BLaER1 treated with 17β-estradiol and CSF1 and Interleukin-3, amounts not matched to agents 10 nM and 100 nM (cell line): Measurements from ENCODE around the gene SLC9A8.

ENCODE experiments used
- H3K27ac ChIP-seq, 11 experiments: shearing (Covaris generic); formaldehyde crosslinking; 2 replicates each; pipeline ENCODE4 v1.8.1; 2022
- H3K27me3 ChIP-seq, 11 experiments: shearing (Covaris generic); formaldehyde crosslinking; 2 replicates each; pipeline ENCODE4 v1.8.1; 2022
- H3K36me3 ChIP-seq, 11 experiments: shearing (Covaris generic); formaldehyde crosslinking; 2 replicates each; pipeline ENCODE4 v1.8.1; 2022
- H3K4me1 ChIP-seq, 10 experiments: shearing (Covaris generic); formaldehyde crosslinking; 2 replicates each; pipeline ENCODE4 v1.8.1; 2022
- H3K4me2 ChIP-seq, 11 experiments: shearing (Covaris generic); formaldehyde crosslinking; 2 replicates each; pipeline ENCODE4 v1.8.1; 2022
- H3K4me3 ChIP-seq, 10 experiments: shearing (Covaris generic); formaldehyde crosslinking; 2 replicates each; pipeline ENCODE4 v1.8.1; 2022
- H3K9ac ChIP-seq, 11 experiments: shearing (Covaris generic); formaldehyde crosslinking; 2 replicates each; pipeline ENCODE4 v1.8.1; 2022
- H3K9me3 ChIP-seq, 11 experiments: shearing (Covaris generic); formaldehyde crosslinking; replicated peaks in 1 of 11; 2 replicates each; pipeline ENCODE4 v1.8.1; 2022
- H4K20me1 ChIP-seq, 11 experiments: shearing (Covaris generic); formaldehyde crosslinking; 2 replicates each; pipeline ENCODE4 v1.8.1; 2022
- Cebpa-rat ChIP-seq, 11 experiments: shearing (Covaris generic); IDR thresholded peaks; 2 replicates each; pipeline ENCODE4 v1.8.1; 2022

Gene SLC9A8

DNA sequence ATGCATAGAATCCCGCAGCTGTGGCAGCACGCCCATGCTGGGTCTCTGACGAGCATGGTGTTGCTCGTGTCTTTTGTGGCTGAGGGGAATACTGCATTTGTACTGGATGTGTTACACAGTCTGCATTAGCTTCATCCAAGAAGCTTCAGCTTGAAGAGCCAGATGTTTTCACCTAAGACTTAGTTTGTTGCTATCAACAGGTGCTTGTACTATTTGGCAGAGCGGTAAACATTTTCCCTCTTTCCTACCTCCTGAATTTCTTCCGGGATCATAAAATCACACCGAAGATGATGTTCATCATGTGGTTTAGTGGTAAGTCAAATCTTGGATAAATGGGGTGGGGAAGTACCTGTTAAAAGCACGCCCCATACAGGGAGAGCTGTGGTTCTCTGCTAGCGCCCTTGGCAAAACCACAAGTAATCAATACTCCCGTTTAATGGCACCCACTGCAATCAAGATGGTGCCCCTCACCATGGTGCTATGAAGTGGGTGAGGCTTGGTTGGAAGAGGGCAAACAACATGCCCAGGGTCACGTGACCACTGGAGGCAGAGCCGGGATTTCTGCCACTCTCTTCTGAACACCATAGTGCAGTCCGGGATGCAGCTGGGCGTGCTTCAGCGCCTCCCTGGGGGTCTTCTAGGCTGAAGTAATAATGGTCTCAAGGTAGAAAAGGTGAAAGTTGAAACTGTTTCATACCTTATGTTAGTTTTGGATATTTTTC, 68.3 kb downstream of the SLC9A8 start:
- no peak overlapping the region for H3K4me3 ChIP-seq
- TF ChIP-seq Cebpa-rat (IDR thresholded peaks at IDR 0.05), result no peak
- H3K9me3 ChIP-seq, result no peaks in the 10 kb centered on the region
- no peak overlapping the region for H3K9ac ChIP-seq
- H3K4me1 ChIP-seq, result peaks cover 0 to 17% (median 15%) of the 10 kb centered on the region in 10 experiments; a peak in 12 of 20 replicates
- no peak overlapping the region for H3K4me2 ChIP-seq
- no peak overlapping the region for H3K27ac ChIP-seq
- no peaks in the 10 kb centered on the region for H3K27me3 ChIP-seq
- H4K20me1 ChIP-seq, result 0 out of 22 replicates have a peak, but pooled peaks cover 0 to 6% (median 0%) of the 10 kb centered on the region in 11 experiments
- H3K36me3 ChIP-seq, result peaks cover 39 to 90% (median 63%) of the 10 kb centered on the region in 11 experiments

DNA sequence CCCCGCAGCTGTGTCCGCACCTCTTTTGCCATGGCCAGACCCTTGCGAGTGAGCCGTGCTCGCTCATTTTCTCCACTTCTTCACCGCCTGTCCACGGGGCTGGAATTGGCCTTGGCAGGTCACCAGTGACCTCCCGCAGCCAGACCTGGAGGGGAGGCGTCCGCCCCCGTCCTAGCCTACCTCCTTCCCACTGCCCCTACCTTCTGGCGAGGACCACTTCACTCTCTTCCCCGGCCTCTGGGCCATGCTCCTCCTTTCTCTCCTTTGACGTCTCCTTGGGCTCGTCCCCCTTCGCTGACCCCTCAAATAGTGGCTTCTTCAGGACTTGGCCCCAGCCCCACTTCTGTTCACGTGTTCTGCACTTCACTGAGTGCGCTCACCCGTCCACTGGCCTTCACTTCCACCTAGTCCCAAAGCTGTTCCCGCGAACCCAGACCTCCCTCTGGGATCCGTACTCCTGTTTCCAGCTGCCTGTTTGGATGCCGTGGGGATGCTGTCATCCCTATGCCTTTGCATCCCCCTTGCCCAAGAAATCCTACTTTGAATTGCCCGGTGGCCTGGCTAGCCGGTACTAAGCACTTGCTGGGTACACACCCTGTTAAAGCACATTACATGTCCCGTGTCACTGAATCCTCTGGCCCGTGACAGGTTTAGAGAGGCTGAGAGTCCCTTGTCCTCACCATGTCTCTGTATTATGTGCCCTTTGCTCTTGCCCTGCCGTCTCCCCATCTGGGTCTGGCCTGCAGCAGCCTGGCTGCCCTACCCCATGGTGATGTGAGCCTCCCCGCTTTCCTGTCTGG, 69.7 kb downstream of the SLC9A8 start:
- Histone ChIP-seq H3K4me3 (no peak overlapping the region), H3K27me3 (no peaks in the 10 kb centered on the region), H3K9ac (no peak overlapping the region), H4K20me1 (peaks cover 0 to 14% (median 0%) of the 10 kb centered on the region in 11 experiments; a peak in 3 of 22 replicates), H3K27ac (0 out of 22 replicates have a peak overlapping the region, but pooled peaks of 1 of the 11 experiments have one; percentile 5), H3K9me3 (no peaks in the 10 kb centered on the region), H3K4me2 (no peak overlapping the region), H3K4me1 (peaks cover 11 to 32% (median 30%) of the 10 kb centered on the region in 10 experiments), H3K36me3 (peaks cover 39 to 77% (median 57%) of the 10 kb centered on the region in 11 experiments)
- no peak for TF ChIP-seq Cebpa-rat (IDR thresholded peaks at IDR 0.05)

DNA sequence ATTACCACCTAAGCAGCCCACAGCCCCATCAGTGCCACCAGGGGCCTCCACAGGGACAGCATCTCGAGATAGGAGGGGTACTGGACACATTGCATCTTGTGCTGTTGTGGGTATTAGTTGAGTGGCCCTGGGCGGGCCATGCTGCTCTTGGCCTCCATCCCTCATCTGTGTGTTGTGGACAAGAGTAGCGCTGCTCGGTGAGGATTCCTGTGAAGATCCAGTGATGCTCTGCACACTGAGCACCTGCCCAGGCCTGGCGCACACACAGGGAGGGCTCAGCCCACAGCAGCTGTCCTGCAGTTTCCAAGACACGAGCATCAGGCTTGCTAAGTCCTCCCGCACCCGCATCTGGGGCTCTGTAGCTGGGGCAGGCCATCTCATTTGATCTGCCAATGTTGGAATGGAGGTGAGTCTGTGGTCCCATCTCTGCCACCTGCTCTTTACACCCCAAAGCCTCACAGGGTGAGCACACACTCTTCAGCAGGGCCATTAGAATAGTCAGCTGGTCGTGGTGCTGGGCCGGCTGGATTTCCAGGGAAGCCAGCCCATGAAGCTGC, 70.7 kb downstream of the SLC9A8 start:
- H3K9ac ChIP-seq, result no peak overlapping the region
- no peaks in the 10 kb centered on the region for H3K27me3 ChIP-seq
- peaks cover 21 to 42% (median 39%) of the 10 kb centered on the region in 10 experiments for H3K4me1 ChIP-seq
- H3K4me2 ChIP-seq, result no peak overlapping the region
- peaks cover 0 to 21% (median 0%) of the 10 kb centered on the region in 11 experiments; a peak in 5 of 22 replicates for H4K20me1 ChIP-seq
- TF ChIP-seq Cebpa-rat (IDR thresholded peaks at IDR 0.05), result no peak
- peaks cover 39 to 68% (median 57%) of the 10 kb centered on the region in 11 experiments for H3K36me3 ChIP-seq
- no peaks in the 10 kb centered on the region for H3K9me3 ChIP-seq
- H3K27ac ChIP-seq, result no peak overlapping the region
- no peak overlapping the region for H3K4me3 ChIP-seq

DNA sequence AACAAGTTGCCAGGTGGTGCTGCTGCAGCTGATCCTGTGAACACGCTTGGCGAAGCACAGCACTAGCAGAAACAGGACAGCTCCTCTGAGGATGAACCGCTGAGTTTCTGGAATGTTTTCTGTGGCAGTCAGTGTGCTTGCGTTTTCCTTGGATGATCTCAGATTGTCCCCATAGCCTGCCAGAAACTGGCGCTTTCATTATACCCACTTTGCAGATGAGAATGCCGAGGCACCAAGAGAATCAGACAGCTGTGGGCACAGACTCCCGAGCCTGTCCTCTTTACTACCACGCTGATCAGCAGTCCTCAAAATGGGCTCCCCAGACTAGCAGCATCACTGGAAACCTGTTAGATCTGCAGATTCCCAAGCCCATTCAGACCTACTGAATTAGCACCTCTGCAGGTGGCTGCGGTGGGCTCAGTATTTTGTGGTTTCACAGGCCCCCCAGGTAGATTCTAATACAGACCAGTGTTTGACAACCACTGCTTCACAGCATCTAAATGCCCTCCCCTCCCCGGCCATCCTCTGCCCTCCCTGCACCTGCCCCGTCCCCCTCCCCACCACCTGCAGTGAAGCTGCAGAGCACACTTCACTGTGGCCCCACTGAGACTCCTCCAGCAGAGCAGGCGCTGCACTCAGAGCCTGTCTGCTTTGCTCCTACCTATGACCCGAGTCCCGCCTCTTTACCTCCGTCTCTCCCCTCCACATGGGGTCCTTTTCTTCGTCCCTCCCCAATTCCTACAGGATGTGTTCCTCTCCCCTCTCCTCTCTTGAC, 73.1 kb downstream of the SLC9A8 start:
- Histone ChIP-seq H3K27me3 (no peaks in the 10 kb centered on the region), H3K9ac (peak overlapping the region in 7 of 11 experiments; percentile 63 to 81 (median 74); a peak in 13 of 22 replicates), H3K27ac (peak overlapping the region in 8 of 11 experiments; percentile 73 to 88 (median 82); a peak in 13 of 22 replicates), H3K4me1 (peaks cover 45 to 66% (median 62%) of the 10 kb centered on the region in 10 experiments), H3K9me3 (no peaks in the 10 kb centered on the region), H3K4me3 (no peak overlapping the region), H3K36me3 (peaks cover 25 to 46% (median 43%) of the 10 kb centered on the region in 11 experiments), H3K4me2 (peak overlapping the region; percentile 68 to 92 (median 81); a peak in 20 of 22 replicates), H4K20me1 (peaks cover 0 to 22% (median 0%) of the 10 kb centered on the region in 11 experiments; a peak in 5 of 22 replicates)
- no peak for TF ChIP-seq Cebpa-rat (IDR thresholded peaks at IDR 0.05)

DNA sequence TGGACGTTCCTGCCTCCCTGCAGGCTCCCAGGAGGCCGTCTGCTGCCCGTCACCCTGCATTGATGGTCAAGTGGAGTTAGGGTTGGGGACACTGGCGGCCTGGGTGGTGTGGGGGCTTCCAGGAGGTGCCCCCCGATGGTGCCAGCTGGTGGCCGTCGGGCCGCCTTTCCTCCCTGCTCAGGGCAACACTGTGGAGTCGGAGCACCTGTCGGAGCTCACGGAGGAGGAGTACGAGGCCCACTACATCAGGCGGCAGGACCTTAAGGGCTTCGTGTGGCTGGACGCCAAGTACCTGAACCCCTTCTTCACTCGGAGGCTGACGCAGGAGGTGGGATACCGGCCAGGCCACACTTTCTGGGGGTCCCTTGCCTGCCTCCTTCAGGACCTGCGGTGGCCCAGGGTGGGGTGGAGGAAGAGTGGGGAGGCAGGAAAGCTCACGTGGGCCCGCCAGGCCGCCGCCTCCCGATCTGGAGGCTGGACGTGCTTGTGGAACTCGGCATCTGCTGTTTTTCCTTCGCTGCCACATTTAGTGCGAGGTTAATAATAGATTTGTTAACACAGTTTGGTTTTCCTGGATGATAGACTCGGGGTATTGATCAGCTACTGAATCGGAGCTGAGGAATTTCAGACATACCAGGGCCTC, 74.1 kb downstream of the SLC9A8 start:
- Histone ChIP-seq H3K4me1 (peaks cover 54 to 75% (median 70%) of the 10 kb centered on the region in 10 experiments), H3K4me2 (peak overlapping the region; percentile 68 to 92 (median 81)), H3K27me3 (no peaks in the 10 kb centered on the region), H3K36me3 (peaks cover 20 to 40% (median 35%) of the 10 kb centered on the region in 11 experiments), H3K4me3 (peak overlapping the region in 2 of 10 experiments; percentile 0 to 32; a peak in 1 of 20 replicates), H3K9me3 (no peaks in the 10 kb centered on the region), H4K20me1 (peaks cover 0 to 22% (median 0%) of the 10 kb centered on the region in 11 experiments; a peak in 5 of 22 replicates), H3K9ac (peak overlapping the region; percentile 33 to 81 (median 71); a peak in 21 of 22 replicates), H3K27ac (peak overlapping the region in 10 of 11 experiments; percentile 7 to 88 (median 80); a peak in 19 of 22 replicates)
- no peak for TF ChIP-seq Cebpa-rat (IDR thresholded peaks at IDR 0.05)

DNA sequence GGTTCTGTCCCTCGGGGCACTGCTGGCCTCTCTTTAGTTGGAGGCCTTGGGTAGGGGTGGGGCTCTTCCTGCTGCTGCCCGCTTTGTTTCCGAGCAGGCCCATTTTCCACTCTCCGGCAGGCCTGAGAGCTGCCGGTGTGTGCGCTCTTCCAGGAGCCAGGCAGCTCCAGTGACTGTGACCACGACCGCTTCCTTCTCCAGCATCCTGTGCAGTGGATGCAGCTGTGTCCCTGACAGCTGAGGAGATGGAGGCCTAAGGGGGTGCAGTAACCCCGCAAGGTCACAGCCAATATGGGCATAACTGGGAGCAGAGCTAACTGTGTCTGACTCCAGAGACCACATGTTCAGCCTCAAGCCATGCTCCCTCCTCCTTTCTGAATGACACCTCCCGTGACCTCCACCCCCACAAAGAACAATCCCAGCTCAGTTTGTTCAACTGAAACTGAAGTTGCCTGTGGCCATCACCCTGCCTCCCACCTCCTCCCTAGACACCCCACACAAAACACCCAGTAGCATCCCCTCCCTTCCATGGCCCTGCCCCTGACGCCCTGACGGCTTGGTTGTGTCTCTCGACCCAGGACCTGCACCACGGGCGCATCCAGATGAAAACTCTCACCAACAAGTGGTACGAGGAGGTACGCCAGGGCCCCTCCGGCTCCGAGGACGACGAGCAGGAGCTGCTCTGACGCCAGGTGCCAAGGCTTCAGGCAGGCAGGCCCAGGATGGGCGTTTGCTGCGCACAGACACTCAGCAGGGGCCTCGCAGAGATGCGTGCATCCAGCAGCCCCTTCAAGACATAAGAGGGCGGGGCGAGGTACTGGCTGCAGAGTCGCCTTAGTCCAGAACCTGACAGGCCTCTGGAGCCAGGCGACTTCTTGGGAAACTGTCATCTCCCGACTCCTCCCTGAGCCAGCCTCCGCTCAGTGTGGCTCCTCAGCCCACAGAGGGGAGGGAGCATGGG, 74.9 kb downstream of the SLC9A8 start:
- H3K4me1 ChIP-seq, result peaks cover 63 to 84% (median 79%) of the 10 kb centered on the region in 10 experiments
- H3K27ac ChIP-seq, result peak overlapping the region in 10 of 11 experiments; percentile 7 to 88 (median 80); a peak in 19 of 22 replicates
- no peaks in the 10 kb centered on the region for H3K27me3 ChIP-seq
- peaks cover 0 to 21% (median 0%) of the 10 kb centered on the region in 11 experiments; a peak in 5 of 22 replicates for H4K20me1 ChIP-seq
- peak overlapping the region in 3 of 10 experiments; percentile 0 to 32 (median 22); a peak in 4 of 20 replicates for H3K4me3 ChIP-seq
- H3K9ac ChIP-seq, result peak overlapping the region; percentile 33 to 81 (median 71); a peak in 21 of 22 replicates
- peak overlapping the region; percentile 68 to 92 (median 81) for H3K4me2 ChIP-seq
- TF ChIP-seq Cebpa-rat (IDR thresholded peaks at IDR 0.05), result no peak
- peaks cover 20 to 32% (median 27%) of the 10 kb centered on the region in 11 experiments for H3K36me3 ChIP-seq
- H3K9me3 ChIP-seq, result no peaks in the 10 kb centered on the region
